NCI-H345 treated with DMSO at 0.1 percent for 48 hours (cell line): ENCODE measurements around the gene MRPL9.
A peak's percentile ranks its signal among the peaks of the same experiment; 100 is the strongest.

Experiments used
- DNase-seq: peaks from one replicate; lab custom pipeline; 2025; ENCODE audit not compliant: unreplicated experiment; lab: John Stamatoyannopoulos, UW

MRPL9 gene

GRCh38 chr1:151762941-151763921, at the start of gene MRPL9:
TSS of gene MRPL9 (minus strand) at chr1:151763496. CDS start at chr1:151763479, 17 bp downstream.
- peak; percentile 92 for DNase-seq

- DNase-seq, result no peak
Observed at GRCh38 chr1:151811181-151811580, 47.9 kb upstream of the MRPL9 start.

DNA sequence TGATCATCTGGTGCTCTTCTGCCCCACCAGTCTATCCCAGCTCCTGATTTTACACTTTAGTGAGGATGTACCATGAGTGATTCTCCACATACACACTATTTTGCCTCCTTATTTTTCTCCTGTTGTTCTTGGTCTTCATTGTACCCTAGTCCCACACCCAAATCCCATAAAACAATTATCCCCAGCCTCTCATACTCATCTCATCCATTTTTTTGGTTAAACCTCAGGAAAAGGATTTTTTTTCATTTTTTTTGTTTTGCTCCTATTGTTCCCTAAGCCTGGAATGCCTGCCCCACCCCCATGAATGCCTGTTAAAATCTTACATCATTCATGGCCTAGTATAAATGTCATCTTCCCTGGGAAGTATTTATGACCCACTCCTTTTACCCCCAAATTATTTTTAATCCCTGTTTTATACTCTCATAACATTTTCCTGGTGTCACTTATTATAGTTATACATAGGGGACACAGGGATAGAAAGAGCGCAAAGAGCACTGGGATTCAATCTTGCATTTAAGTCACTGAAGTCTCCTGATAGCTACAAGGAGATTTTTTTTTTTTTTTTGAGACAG, 46.8 kb upstream of the MRPL9 start:
- DNase-seq, result no peak

GRCh38 chr1:151809290-151809984, 46.1 kb upstream of the MRPL9 start:
- DNase-seq, result no peak

GRCh38 chr1:151807766-151808165, 44.5 kb upstream of the MRPL9 start:
- no peak for DNase-seq

DNA sequence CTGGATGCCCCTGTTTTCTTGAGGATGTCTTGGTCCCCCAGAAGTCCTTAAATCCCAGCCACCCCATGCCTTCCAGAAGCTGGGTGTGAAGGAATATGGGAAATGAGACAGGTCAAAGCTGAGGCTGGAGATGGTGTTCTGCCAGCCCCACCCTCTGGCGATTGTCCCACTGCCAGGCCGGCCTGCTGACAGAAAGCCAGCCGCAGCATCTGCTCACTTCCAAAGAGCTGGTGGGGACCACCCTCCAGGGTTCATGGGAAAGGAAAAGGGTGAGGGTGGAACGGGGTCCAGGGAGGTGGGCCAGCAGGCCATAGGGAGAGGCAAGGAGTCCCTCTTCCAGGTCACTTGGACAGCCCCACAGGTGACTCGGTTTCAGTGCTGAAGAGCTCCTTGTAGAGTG, 43.8 kb upstream of the MRPL9 start:
- no peak for DNase-seq

GRCh38 chr1:151806170-151806569, 42.9 kb upstream of the MRPL9 start:
- no peak for DNase-seq

GRCh38 chr1:151805066-151805820, 41.9 kb upstream of the MRPL9 start, which contains the start of gene LINGO4:
TSS of gene LINGO4 (minus strand) at chr1:151805419. CDS start at chr1:151802704, 2,715 bp downstream.
- no peak for DNase-seq

DNA sequence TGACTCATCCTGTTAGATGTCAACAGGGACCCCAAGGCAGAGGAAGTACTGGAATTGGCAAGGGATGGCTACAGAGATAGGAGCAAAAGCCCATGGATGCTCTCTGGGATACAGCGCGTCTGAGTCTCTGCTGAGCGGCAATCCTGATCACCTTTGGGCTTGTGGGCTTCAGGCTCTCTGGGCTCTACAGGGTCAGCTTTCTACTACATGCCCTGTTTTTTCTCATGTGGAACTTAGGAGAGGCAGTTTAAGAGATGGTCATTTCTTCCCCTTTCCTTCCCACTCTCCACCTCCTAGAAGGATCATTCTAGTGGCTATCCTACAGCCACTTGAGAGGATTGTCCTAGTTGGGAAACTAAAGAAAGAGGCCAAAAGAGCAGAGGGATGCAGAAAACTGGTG, 40.6 kb upstream of the MRPL9 start:
- no peak for DNase-seq

DNA sequence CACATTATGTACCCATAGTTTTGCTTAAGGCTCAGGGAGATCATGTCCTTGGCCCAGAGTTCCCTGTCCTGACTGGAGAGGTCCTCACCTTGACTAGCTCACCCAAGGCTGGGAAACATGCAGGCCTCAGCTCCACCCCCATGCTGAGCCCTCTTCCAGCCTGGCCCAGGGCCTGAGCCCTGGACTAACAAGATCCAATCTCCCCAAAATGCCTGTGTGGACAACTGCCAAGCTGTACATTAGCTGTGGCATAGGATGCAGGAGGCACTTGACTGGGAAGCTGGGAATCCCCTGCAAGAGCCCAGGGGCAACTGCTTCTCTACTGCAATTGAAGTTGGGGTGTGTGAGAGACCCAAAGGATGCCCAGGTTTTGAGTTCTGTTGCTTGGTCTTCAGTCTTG, 39.9 kb upstream of the MRPL9 start:
- DNase-seq, result no peak

DNA sequence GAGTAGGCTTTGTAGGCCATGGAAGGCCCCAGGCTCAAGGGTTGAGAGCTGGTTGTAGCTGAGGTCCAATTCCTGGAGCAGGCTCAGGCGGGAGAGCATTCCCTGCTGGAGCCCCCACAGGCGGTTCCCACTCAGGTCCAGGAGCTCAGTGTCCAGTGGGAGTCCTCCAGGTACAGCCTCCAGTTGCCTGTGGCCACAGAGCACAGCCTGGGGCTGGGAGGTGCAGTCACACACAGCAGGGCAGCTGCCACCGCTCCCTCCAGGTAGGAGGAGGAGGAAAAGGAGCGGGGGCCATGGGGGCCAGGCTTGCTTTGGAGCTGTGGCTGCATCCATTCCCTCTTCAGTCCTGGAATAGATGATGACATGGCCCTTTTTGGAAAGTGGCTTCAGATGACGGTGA, 39.1 kb upstream of the MRPL9 start:
- DNase-seq, result no peak

DNA sequence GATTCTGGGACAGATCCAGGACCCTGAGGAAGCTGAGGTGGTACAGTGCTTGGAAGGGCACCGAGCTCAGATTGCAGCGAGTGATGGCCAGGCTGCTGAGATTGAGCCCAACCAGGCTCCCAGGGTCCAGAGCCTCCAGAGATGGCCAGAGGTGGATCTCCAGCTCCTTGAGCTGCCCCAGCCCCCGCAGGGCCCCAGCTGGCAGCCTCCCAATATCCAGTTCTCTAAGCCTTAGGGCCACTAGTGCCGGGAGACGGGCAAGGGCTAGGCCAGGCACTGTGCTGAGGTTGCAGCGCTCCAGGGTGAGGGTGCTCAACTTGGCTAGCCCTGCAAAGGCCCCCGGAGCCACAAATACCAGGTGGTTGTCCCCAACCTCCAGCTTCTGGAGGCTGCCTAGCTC, 38.5 kb upstream of the MRPL9 start:
- no peak for DNase-seq

DNA sequence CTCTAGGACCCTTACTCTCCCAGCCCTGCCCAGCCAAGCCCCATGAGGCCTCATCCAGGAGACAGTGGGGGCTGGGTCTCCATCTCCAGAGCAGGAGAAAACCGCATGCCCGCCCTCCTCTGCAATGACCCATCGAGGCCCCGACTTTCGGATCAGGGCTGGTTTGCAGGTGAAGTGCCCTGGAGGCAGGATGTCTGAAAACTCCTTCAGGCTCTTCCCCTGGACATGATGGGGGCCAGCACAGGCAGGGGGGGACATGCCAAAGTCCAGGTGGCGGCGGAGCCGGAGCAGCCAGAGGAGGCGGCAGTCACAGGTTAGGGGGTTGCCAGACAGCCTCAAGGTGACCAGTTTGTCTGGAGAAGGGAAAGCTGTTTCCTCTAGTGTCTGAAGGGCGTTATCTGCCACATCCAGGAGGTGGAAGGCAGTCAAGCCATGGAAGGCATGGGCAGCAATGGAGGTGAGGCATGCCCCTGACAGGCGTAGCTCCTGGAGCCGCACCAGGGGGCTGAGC, 38.1 kb upstream of the MRPL9 start:
- DNase-seq, result no peak

DNA sequence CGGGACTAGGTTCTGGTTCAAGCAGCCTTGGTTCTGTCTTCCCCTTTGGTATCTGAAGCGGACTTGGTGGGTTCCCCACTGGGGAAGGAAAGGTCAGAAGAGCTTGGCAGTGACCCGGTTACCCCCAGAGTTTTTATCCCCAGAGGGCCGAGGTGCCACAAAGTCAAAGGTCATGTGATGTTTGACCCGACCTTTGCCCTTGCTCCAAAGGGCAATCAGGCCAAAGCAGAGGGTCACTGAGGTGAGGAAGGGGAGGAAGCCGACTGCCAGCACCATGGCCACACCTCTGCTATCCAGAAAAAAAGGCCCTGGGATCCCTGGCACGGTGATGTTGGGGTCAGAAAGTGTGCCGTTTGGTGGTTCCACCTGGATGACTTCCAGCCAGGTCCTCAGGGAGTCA, 37.5 kb upstream of the MRPL9 start:
- DNase-seq, result no peak

- no peak for DNase-seq
Observed at GRCh38 chr1:151799179-151800022, 36.1 kb upstream of the MRPL9 start.

GRCh38 chr1:151798571-151798970, 35.3 kb upstream of the MRPL9 start:
- DNase-seq, result no peak

DNA sequence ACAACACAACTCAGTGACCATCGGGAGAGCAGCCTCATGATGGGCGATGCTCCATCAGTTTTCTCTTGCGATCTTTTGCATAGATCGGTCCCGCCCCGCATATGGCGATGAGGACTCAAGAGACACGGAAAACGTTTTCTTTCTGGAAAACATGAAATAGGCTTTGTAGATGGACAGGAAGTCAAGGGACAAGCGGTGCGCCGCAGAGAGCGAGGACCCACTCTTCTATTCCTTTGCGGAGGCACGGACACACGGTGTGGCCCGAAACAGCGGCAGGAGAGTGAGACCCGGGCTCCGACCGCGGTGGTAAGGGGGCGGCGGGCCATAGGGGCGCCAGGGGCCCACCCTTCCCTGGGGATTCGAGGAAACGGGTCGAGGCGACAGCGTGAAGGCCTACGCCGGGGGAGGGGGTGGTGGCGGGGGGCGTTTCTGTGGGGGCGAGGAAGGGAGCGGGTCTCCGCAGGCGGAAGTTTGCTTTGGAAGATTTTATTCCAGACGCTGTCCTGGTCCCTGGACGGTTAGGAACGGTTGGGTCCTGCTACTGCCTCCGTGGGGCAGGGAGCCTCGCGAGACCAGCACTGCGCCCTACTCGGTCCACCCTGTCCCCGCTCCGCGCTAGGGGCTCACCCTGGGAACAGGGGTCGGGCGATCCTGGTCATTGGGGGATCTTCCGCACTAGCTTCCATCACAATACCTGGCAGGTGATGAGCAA, 27.8 kb upstream of the MRPL9 start:
- DNase-seq, result no peak

GRCh38 chr1:151790071-151790939, 27.0 kb upstream of the MRPL9 start, which contains the start of gene TDRKH:
TSS of gene TDRKH (minus strand) at chr1:151790500. CDS start at chr1:151783022, 7,478 bp downstream.
- DNase-seq, result peak; percentile 100
